ENCODE results near the gene ST6GALNAC3.

- TF ChIP-seq CTCF (optimal IDR thresholded peaks at IDR 0.05 in 1 of 3, IDR thresholded peaks at IDR 0.05 in 1 of 3, conservative IDR thresholded peaks at IDR 0.05 in 1 of 3; ENCODE audit: extremely low read depth in 1 of 3, insufficient read depth in 2 of 3, low read length in 3 of 3) (no peak), EZH2 (IDR thresholded peaks at IDR 0.05; ENCODE audit: low read length) (no peak)
These were observed at the start of gene ST6GALNAC3 for GRCh38 chr1:76074321-76075187.

All from keratinocyte (primary cell).